ENCODE data around the gene ZFAND6.

- TF ChIP-seq PATZ1 (CRISPR knock-in tag; IDR thresholded peaks at IDR 0.05; ENCODE audit: borderline replicate concordance) (no peak), ZFP3 (CRISPR knock-in tag; IDR thresholded peaks at IDR 0.05) (no peak), POU6F1 (CRISPR knock-in tag; IDR thresholded peaks at IDR 0.05; ENCODE audit: borderline replicate concordance, low read depth) (no peak), GLIS3 (CRISPR knock-in tag; IDR thresholded peaks at IDR 0.05) (no peak), CREB5 (CRISPR knock-in tag; IDR thresholded peaks at IDR 0.05; ENCODE audit: low read depth) (no peak), ZNF565 (CRISPR knock-in tag; conservative IDR thresholded peaks at IDR 0.05; ENCODE audit: low read depth) (no peak), CSDC2 (CRISPR knock-in tag; IDR thresholded peaks at IDR 0.05) (no peak), ARNTL (CRISPR knock-in tag; IDR thresholded peaks at IDR 0.05; ENCODE audit: borderline replicate concordance, low read depth) (no peak), OSR1 (CRISPR knock-in tag; IDR thresholded peaks at IDR 0.05) (no peak)
Observed at GRCh38 chr15:80161468-80162016, 102.1 kb downstream of the ZFAND6 start.

All from SK-N-SH treated with all-trans-retinoic acid at 6 μM for 48 hours (cell line).